DMS53 treated with DMSO at 0.1 percent for 48 hours (cell line): ENCODE measurements around the gene KCNJ14.

Experiments used
- DNase-seq: peaks from one replicate; lab custom pipeline; 2025; ENCODE audit not compliant: unreplicated experiment; lab: John Stamatoyannopoulos, UW

KCNJ14 gene

DNA sequence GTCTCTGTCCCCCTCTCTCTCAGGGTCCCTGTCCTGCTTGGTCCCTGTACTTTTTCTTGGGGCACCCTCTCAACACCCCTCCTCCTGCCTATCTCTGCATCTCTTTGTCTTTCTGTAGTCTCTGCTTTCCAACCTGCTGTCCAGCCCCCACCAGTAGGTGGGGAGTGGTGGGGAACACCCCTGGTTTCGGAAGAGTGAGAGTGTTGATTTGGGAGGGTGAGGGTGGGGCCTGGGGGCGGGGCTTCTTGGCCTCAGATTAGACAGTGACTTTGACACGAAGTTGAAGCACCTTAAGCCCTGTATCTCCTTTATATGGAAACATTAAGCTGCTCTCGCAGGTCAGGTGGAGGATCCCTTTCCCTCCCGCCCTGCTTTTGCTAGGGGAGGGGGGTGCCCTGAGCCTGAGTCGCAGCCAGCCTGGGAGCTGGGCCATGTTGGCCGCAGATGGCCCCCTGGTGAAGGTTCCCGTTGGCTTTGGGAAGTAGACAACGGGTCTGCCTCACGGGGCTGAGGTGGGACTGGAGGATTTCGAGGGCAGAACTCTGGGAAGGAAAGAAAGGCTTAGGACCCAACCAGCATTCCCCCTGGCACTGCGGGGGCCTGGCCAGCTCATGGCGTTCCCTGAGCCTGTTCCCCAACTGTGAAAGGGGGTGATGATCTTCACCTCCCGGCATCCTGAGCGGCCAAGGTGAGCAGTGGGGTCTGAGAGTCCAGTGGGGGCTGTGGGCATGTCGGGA lies at the start of gene KCNJ14:
Gene KCNJ14, plus strand, starts transcription at position 404 of the 737 bp plus-strand sequence. CDS start 6,151 bp downstream, outside the sequence.
- DNase-seq: no peak

GRCh38 chr19:48405850-48406249 lies 49.5 kb upstream of the KCNJ14 start:
- DNase-seq: no peak

GRCh38 chr19:48413879-48414587 lies 41.3 kb upstream of the KCNJ14 start:
- DNase-seq: peak; percentile 18

GRCh38 chr19:48415395-48415794 lies 40.0 kb upstream of the KCNJ14 start:
- no peak for DNase-seq

DNA sequence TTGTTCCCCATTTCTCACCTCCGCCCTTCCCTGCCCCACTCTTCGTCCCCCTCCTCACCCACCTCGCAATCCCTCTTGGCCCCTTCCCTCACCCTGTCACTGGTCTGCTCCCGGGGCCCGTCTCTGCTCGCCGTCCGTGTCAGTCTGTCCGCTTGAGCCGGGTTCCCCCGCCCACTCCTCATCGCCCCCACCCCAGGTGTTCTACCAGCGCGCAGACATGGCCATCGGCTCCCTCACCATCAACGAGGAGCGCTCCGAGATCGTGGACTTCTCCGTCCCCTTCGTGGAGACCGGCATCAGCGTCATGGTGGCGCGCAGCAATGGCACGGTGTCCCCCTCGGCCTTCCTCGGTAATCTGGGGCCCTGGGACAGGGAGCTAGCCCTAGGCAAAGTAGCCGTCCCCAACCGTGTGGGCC lies 39.6 kb upstream of the KCNJ14 start:
- DNase-seq: no peak

- no peak for DNase-seq
Measured at GRCh38 chr19:48417421-48417820, 38.0 kb upstream of the KCNJ14 start.

DNA sequence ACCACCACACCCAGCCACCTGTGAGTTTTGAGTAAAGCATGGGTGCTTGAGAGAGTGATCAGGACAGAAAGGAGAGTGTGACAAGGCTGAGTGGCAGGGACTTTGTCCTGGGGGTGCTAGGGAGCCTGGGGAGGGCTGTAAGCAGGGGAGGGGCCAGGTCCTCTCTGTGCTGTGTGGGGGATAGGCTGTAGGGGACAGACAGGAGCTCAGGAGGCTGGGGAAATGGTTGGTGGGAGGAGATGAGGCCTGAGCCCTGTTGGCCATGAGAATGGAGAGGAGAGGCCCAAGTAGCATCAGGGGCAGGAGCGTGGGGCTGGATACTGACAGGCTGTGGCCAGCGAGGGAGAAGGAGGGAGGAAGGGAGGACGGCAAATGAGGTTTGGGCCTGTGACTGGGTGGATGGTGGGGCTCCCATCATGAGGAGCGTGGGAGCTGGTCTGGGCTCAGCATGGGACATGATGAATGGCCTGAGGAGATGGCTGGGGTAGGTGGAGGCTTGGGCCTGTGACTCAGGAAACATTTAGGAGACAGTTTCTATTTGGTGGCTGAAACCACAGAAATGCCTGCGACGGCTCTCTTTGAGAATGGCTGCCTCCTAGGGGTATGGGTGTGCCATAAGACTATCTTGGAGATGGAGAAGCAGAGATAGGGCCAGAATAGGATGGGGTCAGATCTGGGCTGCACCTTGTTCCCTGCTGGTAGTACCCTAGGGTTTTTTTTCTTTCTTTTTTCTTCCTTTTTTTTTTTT lies 36.9 kb upstream of the KCNJ14 start:
- DNase-seq: no peak

DNA sequence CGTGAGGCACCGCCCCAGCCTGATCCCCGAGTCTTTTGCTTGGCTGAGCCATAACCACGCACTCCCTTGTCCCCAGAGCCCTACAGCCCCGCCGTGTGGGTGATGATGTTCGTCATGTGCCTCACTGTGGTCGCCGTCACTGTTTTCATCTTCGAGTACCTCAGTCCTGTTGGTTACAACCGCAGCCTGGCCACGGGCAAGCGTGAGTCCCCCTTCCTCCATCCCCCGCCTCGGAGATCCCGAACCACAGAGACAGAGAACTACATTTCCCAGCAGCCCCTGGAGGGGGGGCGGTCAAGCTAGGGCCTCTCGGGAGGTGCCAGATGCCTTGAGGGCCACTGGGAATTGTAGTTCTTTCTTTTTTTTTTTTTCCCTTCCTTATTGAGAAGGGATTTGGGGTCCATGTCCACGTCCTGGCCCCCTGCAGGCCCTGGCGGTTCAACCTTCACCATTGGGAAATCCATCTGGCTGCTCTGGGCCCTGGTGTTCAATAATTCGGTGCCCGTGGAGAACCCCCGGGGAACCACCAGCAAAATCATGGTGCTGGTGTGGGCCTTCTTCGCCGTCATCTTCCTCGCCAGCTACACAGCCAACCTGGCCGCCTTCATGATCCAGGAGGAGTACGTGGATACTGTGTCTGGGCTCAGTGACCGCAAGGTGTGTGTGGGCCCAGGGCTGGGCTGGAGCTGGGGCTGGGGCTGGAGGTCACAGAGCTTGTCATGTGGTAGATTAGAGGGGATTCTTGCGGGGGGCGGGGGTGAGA lies 36.0 kb upstream of the KCNJ14 start:
- DNase-seq: no peak

GRCh38 chr19:48421548-48421947 lies 33.8 kb upstream of the KCNJ14 start:
- DNase-seq: no peak

- DNase-seq: no peak
Measured at GRCh38 chr19:48424694-48425219, 30.6 kb upstream of the KCNJ14 start.

- DNase-seq: no peak
Measured at GRCh38 chr19:48428670-48429069, 26.7 kb upstream of the KCNJ14 start.

DNA sequence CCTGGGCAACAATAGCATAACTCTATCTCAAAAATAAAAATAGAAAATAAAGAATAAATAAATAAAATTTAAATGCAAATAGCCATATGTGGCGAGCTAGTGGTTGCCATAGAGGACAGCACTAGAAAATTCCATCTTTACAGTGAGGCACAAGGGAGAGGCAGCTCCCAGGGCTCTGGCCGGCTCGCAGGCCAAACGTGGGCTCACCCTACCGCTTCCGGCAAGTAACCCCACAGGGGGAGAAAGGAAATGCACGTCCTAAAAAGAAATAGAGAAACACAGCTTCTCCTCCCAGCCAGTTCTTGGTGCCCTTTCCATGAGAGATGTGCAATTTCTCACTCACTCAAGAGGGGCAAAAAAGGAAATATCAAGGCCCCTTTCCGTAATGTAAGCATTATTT lies 22.0 kb upstream of the KCNJ14 start:
- DNase-seq: no peak

GRCh38 chr19:48436586-48436985 lies 18.8 kb upstream of the KCNJ14 start:
- no peak for DNase-seq

GRCh38 chr19:48441360-48442050 lies 13.9 kb upstream of the KCNJ14 start:
- no peak for DNase-seq

- DNase-seq: no peak
Measured at GRCh38 chr19:48442116-48443035, 13.0 kb upstream of the KCNJ14 start.

DNA sequence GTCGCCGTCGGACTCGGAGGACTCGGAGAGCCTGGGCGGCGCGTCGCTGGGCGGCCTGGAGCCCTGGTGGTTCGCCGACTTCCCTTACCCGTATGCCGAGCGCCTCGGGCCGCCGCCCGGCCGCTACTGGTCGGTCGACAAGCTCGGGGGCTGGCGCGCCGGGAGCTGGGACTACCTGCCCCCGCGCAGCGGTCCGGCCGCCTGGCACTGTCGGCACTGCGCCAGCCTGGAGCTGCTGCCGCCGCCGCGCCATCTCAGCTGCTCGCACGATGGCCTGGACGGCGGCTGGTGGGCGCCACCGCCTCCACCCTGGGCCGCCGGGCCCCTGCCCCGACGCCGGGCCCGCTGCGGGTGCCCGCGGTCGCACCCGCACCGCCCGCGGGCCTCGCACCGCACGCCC lies 12.1 kb upstream of the KCNJ14 start:
- no peak for DNase-seq

GRCh38 chr19:48443731-48444128 lies 11.6 kb upstream of the KCNJ14 start:
- no peak for DNase-seq

- DNase-seq: no peak
Measured at GRCh38 chr19:48444129-48444935, 11.0 kb upstream of the KCNJ14 start.

- no peak for DNase-seq
Measured at GRCh38 chr19:48444936-48445200, 10.5 kb upstream of the KCNJ14 start.
